SIG-M5 treated with dmso at 0.1 percent for 504 hours (cell line): Measurements from ENCODE around the gene ABR.
"Not testable (repeated sequence)": the region's sequence is repeated elsewhere in the genome, so short reads cannot be mapped to it uniquely, and the experiment has no call there.

ENCODE experiments used
- DNase-seq: peaks from one replicate; lab custom pipeline; 2025; ENCODE audit not compliant: unreplicated experiment; lab: John Stamatoyannopoulos, UW

The ABR gene

DNA sequence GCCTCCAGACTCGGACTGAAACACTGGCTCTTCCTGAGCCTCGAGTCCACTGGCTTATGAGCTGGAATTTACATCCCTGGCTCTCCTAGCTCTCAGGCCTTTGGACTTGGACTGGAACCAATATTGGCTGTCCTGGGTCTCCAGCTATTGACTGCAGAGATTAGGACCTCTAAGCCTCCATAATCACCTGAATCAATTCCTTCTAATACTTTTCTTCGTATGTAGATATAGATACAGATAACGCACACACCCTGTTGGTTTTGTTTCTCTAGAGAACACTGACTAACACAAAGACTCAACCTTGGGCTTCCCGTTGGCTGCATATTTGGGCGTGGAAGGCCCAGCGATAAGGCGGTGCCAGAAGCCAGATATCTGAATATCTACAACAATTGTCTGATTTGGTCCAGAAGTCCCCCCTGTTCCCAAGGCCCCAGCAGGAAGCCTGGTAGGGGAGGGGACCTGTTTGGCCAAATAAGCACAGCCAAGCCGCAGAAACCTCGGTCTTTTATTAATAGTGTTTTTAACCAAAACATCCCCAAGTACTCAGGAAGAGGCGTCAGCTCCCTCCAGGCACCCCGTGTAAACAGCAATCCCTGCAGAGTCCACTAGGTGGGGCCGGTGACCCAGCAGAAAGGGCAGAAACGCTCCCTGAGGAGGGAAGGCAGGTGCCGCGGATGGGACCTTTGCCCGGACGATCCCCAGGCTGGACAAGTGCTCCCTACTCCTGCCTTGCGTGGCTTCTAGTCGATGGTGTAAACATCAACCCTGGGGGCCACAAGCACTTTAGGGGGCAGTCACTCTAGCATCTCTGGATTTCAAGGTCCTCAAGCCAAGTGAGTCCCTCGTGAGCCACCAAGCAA is 57.0 kb downstream of the ABR start:
- DNase-seq = peak; percentile 49

DNA sequence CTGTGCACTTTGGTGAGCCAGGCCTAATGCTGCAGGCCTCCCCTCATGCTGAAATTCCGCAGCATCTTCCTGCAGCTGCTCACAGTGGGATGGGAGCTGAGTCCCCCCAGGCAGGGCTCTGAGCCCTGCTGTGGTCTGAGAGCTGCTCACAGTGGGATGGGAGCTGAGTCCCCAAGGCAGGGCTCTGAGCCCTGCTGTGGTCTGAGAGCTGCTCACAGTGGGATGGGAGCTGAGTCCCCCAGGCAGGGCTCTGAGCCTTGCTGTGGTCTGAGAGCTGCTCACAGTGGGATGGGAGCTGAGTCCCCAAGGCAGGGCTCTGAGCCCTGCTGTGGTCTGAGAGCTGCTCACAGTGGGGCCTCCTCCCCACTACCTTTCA is 58.4 kb downstream of the ABR start:
- not testable (repeated sequence) for DNase-seq

DNA sequence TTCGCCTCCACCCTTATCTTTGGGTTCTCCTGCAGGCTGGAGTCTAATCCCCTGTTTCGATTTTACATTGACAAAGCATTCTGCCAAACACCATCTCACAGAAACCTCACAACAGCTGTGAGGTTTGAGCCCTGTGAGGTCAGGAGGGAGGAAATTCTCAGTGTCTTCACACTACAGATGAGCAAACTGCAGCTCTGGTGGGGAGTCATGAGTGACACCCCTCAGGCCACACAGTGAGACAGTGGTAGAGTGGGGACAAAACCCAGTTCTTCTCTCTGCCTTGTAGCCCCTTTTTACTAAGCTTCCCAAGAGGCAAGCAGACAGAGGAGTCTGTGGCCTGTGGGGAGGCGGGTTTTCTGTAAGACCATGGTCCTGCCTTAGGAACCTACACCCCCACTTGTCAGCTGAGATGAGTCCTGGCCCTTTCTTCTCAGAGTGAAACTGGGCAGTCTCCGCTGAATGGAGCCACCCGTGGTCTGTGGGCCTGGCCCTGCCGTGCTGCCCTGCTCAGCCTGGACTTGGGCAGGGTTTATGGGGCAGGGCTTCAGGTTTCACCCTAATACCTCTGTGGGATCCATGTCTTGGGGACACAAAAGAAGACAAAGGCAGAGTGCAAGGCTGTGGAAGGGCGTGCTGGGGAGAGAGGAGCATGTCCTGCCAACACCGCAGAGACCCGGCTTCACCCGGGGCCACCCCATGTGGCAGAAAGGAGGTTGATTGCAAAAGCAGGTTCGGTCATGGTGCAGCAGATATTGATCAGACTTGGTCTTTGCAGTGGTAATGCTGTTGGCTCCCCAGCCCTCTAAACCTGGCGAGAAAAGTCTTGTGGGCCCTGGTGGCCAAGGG is 59.0 kb downstream of the ABR start:
- DNase-seq = no peak

DNA sequence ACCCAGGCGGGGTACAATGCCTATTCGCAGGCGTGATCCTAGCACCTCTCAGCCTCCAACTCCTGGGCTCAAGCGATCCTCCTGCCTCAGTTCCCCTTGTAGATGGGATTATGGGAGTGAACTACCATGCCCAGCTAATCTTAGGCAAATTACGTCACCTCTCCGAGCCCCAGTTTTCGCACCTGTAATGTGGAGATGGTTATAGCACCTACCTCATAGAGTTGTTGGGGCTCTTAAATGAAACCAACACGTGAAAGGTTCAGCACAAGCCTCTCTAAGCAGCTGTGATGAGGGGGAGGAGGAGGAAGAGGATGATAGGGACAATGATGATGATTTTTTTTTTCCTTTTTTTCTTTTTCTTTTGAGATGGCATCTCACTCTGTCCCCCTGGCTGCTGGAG is 59.9 kb downstream of the ABR start:
- no peak for DNase-seq

DNA sequence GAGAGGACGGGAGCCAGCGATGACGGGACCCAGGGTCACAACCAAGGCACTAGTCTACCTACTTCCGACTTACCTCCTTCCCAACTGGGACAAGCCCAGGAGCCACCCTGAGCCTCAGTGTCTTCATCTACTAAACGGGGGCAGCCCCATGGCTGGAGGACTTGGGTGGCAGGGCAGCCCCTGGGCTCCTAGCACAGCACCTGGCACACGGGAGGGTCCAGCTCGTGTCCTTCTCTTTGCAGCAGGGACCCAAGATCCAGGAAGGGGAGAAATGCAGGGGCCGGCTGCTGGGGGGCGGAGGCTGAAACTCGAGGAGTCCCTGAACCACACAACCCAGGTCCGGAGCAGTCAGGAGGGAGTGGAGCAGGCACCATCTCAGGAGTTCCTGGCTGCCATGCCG is 63.2 kb downstream of the ABR start:
- no peak for DNase-seq

DNA sequence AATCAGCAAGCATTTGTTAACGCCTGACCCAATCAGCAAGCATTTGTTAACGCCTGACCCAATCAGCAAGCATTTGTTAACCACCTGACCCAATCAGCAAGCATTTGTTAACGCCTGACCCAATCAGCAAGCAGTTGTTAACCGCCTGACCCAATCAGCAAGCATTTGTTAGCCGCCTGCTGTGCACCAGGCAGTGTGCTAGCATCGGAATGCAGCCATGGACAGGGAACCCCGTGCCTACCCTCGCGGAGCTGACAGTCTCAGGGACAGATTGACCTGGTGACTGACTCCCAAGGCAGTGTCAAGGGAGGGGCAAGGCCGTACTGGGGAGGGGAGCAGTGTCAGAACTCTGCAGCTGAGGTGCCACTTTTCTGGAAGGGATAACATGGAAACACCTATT is 66.9 kb downstream of the ABR start:
- DNase-seq = no peak

DNA sequence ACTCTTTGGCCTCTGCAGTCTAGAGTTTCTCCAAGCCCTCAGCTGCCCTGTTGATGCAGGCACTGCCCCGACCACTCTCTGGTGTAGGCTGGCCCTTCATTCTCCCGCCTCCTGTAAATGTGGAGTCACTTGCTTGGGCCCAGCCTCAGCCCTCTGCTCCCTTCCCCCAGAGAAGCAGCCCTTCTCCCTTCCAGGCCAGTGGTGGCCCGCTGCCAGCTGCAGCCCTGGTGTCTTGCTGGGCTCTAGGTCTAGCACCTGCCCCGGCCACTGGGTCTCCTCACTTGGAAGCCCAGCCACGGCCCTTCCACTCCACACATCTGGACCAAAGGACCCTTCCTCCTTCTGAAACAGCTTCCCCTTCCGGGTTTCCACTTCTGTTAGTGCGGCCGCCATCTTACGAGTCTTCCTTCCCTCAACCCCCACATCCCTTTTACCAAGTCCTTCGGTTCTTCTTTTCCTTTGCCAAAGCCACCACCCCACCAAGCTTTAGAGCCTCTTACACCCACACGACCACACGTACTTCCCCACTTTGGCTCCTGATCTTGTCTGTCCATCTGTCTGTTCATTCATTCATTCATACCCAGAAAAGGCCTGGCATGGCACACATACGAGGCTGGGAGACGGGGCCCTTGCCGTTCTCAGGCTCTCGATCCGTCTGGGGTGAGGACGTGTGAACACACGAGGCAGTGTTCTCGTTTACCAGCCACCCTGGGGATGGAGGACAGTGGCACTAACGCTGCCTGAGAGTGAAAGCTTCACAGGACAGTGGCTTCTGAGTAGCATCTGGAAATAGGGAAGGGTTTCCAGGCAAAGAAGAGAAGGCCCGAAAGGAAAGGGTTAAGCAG is 68.0 kb downstream of the ABR start:
- DNase-seq = no peak

DNA sequence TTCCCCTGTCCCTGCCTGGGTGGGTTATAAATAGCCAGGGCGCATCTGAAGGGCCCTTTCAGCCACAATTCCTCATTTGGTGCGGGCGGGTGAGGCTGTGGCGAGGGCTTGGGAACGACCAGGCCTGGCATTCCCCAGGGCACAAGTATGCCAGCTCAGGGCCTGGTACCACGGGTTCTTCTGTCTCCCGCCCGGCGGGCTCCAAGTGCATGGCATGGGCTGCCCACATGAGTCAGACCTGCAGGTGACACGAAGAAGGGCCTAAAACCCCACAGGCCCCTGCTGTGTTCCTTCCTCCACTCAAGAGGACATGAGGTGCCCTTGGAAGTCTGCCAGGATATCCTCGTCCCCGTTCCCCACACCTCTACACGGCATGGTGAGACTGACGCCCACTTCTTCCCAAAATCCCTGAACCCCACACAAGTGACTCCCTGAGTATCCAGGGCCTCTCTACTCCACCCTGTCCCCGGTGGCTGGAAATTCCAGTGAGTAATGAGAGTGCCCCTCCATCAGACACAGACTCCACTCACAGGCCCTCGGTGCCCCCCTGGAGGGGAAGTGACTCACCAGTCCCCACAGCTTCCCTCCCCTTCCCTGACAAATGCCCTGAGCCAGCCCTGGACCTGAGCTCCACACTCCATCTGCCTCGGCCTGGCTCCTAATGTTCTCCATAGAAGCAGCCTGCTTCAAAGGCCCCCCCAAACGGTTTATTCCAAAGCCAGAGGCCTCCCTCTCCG is 68.8 kb downstream of the ABR start:
- DNase-seq = peak; percentile 66

DNA sequence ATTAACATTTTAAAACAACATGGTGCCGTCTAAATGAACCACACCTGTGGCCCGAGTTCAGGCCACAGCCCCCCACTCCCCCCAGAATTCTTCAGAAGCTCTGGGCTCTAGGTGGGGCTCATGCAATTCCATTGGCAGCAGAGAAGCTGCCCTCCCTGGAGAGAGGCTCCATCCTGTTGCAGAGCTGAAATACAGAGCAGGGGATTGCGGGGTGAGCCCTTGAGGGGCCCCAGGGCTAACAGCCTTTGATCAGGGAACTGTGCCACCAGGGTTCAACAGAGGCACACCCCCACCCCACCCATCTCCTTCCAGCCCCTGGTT is 69.3 kb downstream of the ABR start:
- DNase-seq = no peak

DNA sequence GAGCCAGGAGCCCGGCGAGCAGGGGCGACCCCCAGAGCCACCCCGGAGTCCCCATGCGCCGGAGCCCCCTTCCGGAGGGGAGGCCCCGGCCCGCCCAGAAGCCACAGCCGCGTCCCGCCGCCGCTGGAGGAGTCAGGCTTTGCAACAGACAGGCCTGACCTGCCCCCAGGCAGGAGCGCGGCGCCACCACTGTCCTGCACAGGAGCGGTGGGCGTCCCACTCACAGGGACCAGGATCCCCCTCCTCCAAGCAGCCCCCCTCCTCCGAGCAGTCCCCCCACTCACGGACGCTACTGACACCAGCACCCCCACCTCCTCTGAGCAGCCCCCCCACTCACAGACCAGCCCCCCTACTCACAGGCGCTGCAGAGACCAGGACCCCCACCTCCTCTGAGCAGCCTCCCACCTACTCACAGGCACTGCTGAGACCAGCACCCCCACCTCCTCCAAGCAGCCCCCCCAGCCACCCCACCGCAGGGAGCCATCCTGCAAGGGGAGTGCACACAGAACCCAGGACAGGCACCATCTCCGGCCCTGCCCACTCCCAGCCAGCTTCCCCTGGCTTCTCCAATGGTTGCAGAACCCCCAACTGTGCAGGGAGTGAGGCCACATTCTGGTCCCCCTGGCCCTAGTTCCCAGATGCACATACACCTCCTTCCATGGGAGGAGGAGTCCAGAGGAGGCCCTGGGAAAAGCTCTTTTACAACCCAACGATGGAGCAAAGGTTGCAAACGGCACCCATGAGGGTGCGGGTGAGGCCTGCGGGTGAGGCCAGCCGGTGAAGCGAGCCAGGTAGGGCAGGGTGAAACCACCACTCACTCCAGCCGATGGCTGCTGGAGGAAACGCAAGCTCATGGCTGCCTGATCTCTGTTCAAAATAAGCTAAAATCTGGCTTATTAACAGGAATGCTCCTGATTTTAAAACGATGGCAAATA is 69.9 kb downstream of the ABR start:
- no peak for DNase-seq

DNA sequence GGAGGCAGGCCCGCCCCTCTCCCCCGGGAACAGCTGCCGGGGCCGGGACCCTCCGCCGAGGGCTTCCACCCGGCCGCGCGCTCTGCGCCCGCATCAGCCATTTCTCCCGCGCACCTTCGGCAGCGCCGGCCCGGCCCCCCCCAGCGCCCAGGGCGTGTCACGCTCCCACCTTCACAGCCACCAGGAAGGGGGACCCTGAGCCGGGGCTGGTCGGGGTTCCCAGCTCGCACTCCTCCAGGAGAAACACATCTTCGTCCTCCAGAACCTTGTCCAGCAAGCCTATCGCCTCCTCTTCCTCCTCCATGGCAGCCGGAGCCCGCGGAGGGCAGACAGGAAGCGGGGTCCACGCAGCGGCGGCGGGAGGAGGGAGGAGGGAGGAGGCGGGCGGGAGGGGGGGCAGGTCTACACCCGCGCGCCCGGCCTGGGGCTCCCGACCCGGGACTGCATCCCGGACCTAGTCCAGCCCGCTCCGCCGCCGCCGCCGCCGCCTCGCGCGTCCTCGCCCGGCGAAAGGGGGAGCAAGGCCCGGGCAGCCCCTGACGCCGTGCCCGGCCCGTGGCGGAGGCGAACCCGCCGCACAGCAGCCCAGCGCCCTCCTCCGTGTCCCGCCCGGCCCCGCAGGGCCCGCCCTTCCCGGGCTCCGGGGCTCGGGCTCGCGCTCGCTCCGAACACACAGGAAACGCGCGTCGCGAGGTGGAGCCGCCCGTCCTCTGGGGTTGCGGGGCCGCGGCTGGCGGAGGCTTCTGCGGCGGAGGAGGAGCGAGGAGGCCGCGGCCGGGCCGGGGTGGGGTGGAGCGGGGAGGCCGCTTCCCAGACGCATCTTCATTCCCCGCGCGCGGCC is 70.8 kb downstream of the ABR start:
- no peak for DNase-seq

DNA sequence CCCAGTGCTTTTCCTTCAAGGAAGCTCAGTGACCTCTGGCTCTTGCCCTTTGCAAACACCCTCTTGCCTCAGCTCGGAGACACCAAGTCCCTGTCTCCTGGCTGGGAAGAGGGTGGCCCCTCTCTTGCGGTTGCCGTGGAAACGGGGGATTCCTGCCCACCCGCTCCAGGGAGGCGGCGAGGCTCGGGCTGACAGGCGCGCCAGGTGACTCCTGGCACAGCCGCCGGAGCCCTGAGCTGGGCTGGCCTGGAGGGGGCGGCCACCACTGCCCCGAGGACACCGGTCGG is 71.4 kb downstream of the ABR start:
- no peak for DNase-seq

DNA sequence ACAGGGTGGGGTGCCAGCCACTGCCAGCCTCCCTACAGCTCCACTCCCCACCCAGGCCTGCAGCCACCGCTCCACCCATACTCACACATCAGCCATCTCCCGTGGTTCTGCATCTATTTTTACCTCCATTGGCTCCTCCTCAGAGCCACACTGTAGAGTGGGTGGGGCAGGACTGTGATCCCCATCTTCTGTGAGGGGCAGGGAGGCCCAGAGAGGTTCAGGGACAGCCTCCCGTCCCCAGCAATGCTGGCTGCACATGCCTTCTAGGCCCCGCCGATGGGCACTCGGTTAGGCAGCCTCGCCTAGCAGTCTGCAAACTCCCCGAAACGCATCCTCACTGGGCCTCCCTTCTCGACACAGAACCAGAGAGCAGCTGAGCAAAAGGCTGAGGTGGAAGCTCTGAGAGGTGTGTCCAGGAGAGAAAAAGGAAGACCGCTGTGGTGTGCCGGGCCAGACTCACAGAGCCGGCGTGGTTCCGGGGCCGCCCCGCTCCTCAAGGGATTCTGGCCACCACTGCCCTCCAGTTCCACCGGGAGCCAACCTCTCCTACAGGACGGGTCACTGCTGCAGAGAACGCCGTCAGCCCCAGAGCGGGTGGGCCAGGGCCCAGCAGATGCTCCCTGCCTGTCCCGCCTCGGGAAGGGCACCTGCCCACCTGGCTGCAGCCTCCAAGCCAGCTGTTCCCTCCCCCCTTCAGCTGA is 71.9 kb downstream of the ABR start:
- no peak for DNase-seq

DNA sequence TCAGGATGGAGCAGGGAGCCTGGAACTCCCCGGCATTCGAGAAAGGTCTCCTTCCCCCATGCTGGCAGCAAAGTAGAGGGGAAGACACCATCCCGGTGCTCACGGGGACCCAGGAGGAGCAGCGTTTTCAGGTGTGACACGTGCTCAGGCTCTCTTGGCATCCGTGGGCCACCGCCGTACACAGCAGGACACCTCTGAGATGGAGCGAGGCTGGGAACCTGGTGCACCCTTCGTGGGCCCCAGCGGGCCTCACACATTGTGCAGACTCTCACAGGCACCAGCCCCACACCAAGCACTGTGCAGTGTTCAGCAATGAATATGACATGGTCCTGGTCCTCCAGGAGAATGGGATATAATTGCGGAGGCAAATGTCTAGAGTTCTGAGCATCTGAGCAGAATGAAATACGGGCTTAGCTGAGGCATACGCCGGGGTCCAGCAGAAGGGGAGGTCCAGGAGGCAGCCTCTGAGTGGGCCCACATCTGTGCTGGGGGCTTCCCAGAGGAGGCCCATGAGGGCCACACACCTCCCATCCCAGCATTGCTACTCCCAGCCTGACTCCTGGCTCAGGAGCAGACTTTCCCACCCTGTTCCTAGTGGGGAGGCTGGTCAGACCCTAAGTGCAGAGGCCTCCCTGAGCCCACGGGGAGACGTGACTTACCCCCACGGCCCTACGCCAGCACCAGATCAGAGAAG is 72.6 kb downstream of the ABR start:
- no peak for DNase-seq

DNA sequence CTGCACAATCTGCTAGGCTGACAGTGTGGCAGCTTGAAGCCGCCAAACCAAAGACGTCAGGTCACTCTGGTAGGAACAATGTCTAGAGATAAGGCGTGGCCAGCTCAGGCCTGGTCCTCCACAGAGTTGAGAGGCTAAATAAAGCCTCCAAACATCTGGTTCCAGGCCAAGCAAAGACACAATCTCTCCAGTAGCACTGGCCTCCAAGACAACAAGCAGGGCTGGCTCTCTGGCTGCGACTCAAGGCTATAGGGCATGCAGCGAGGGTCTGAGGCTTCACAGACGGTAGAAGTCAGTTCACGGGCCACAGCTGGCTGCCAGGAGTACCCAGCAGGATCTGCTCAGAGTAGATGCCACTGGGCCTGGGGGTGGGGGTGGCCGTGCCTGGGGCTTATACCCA is 75.6 kb downstream of the ABR start:
- no peak for DNase-seq

DNA sequence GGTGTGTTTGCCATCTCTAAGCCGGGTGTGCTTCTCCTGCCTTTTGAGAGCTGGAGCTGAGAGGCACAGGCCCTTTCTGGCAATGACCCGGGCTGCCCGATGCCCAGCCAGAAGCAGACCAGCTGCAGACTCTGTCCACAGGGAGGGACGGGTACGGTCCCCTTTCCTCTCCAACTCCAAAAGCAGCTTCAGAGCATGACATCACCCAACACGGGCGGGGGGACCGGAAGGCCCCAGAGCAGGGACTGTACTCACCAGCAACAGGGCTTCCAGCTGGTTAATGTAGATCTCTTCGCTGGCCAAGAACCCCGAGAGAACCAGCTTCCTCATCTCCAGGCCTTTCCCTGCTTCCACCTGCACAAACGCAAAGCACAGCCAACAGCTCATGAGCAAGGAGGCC is 79.4 kb downstream of the ABR start:
- DNase-seq = no peak

DNA sequence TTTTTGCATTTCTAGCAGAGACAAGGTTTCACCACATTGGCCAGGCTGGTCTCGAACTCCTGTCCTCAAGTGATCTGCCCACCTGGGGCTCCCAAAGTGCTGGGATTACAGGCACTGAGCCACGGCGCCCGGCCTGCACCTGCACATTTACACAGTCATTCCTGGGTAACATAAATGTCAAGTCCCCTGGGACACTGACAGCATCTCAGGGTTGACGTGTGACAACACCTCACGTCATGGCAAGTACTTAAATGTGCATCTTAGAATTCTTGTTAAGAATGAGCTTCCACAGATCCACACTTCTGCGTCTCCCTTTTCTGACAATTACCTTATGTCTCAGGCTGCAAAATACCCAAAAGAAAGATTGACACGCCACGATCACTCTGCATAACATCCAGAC is 80.5 kb downstream of the ABR start:
- no peak for DNase-seq
